Heart right ventricle (tissue), 16 donors: ENCODE measurements around the gene ACTR3C. TPM values are rescaled to one million over a fixed set of nuclear protein-coding genes. Genes with fewer than 3 reads are reported as not detected.
A peak's percentile ranks its signal among the peaks of the same experiment; 100 is the strongest.

Experiments used
- ATAC-seq, 8 donors: fragments of 200-7000 bp; cut with Tn5 transposase; one replicate each; pipeline ENCODE4 v1.9.1; 2020; ENCODE audit warnings: mild to moderate bottlenecking in 8 of 8, moderate library complexity in 8 of 8, moderate number of reproducible peaks in 1 of 8
- DNase-seq, 2 donors: peaks; one replicate each; pipeline ENCODE4 v3.0.0-alpha.2; 2020
- H3K27ac ChIP-seq, 10 donors: fragments of 200-600 bp; sonication (generic) in 2 of 10; one replicate each; pipeline versions ENCODE4 v1.5.0 to v1.8.0; 2020 to 2022; ENCODE audit warnings: mild to moderate bottlenecking in 3 of 10
- H3K27me3 ChIP-seq, 7 donors: fragments of 200-600 bp; one replicate each; pipeline ENCODE4 v1.8.0; 2021 to 2022; ENCODE audit warnings: mild to moderate bottlenecking in 2 of 7
- H3K36me3 ChIP-seq, 9 donors: fragments of 200-600 bp; sonication (generic) in 1 of 9; one replicate each; pipeline versions ENCODE4 v1.5.0 to v1.8.0; 2020 to 2022; ENCODE audit warnings: mild to moderate bottlenecking in 2 of 9
- H3K4me1 ChIP-seq, 9 donors: fragments of 200-600 bp; sonication (generic) in 1 of 9; one replicate each; pipeline versions ENCODE4 v1.5.0 to v1.8.0; 2020 to 2022; ENCODE audit warnings: mild to moderate bottlenecking in 4 of 9
- H3K4me3 ChIP-seq, 10 donors: fragments of 200-600 bp; sonication (generic) in 2 of 10; one replicate each; pipeline versions ENCODE4 v1.5.0 to v1.8.0; 2020 to 2022; ENCODE audit warnings: mild to moderate bottlenecking in 7 of 10, moderate library complexity in 2 of 10
- H3K9me3 ChIP-seq, 11 donors: fragments of 200-600 bp in 10 of 11; sonication (generic) in 2 of 11; one replicate each; pipeline versions ENCODE4 v1.5.0 to v1.8.0; 2013 to 2022; ENCODE audit warnings: mild to moderate bottlenecking in 2 of 11, control low read depth in 1 of 11, moderate library complexity in 1 of 11
- CTCF ChIP-seq, 9 donors: fragments of 200-600 bp; sonication (generic) in 2 of 9; IDR thresholded peaks; one replicate each; pipeline versions ENCODE4 v1.5.0 to v1.8.0; 2021 to 2022; ENCODE audit warnings: antibody characterized with exemption in 9 of 9, mild to moderate bottlenecking in 5 of 9, moderate library complexity in 1 of 9
- WGBS, 2 donors: extraction: QIAGEN DNeasy Blood & Tissue Kit; methylation state at CpG; one replicate each; pipeline ENCODE4 v1.1.7; 2013; ENCODE audit warnings: inconsistent platforms in 1 of 2; 5-methylcytosine and 5-hydroxymethylcytosine counted together
- intact Hi-C, 10 donors: fragments of 100-400 bp; cut with DNase I; formaldehyde crosslinking; loops; one replicate each; pipeline versions ENCODE4 v1.11.1 to v1.14.2; 2022
- polyA plus RNA-seq, 2 donors: library from polyadenylated mRNA; stranded (reverse); fragments of 200-250 nt; gene quantifications; one replicate each; pipeline ENCODE4 v1.2.3, GENCODE V29; 2013
- total RNA-seq, 10 donors: library from RNA; stranded (reverse); fragmentation: NEBNext Ultra II Directional in 3 of 10; extraction: Animal tissue kit (Norgen Biotek cat#: 25700) in 3 of 10; gene quantifications; one replicate each; pipeline versions ENCODE4 v1.2.1 to v1.2.4, GENCODE V29; 2021 to 2023
- donor health status: Arrhythmogenic right ventricular cardiomyopathy.
- donor health status: ischemic (EF 13 %, LVEDD 7.1; RV severe dilation, severe dysfunction).
- donor health status: healthy with polysubstance abuse.
- donor health status: DM: no; HTN: yes; CAD: no.
- donor health status: DM: no; HTN: no; CAD: no.
- donor health status: ischemic (EF 25% LVEDD 6.9; RV normal size, moderate dysfunction).
- donor health status: ischemic (EF 25% LVEDD 5.7; RV mildly dilated, moderate dysfunction).
- donor health status: healthy.
- donor health status: DM: yes; HTN: yes; CAD: no.
- donor health status: Ischemic cardiomyopathy.
- donor health status: ischemic (EF 35%, LVEDD 5.7; RV mildly dilated, moderate dysfunction).
- donor health status: nonischemic (EF 11% LVEDD 7.7; RV severe dilation, severe dysfunction).
- donor health status: DM: yes; HTN: yes; CAD: no.
- donor health status: PGD.
- donor health status: ischemic (EF 29% LVEDD 5.4; RV normal size, mild dysfunction).
- donor health status: nonischemic (EF 23%, LVEDD 6.1; RV moderate dilation, normal function).

ACTR3C gene
- total and polyA plus RNA-seq, 12 donors, result 2.6 to 7.0 (median 3.5) TPM

DNA sequence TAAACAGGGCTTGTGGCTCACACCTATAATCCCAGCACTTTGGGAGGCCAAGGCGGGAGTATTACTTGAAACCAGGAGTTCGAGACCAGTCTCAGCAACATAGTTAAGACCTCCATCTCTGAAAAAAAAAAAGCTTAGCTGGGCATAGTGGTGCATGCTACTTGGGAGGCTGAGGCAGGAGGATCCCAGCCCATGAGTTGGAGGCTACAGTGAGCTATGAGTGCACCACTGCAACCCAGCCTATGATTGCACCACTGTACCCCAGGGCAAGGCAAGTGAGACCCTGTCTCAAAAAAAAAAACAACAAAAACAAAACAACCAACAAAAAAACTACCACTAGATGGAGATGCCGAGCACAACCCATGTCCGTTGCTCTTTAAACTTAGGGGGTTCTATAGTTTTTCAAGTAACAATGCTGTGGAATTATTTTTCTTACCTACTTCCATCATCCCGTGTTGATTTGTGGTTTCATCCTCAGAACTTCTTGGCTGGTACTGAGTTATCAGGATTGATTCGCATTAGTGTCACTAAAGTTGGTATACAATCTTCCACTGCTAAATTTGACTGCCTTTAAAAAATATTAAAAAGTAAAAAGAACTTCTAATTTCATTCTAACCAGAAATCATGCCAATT, 33.0 kb upstream of the ACTR3C start:
- H3K27ac ChIP-seq, result no peak overlapping the region
- intact Hi-C loops, result loop anchor here in 8 of 10 donors (1.0 to 5.0 kb wide), 3 partner anchors 64 to 66 kb away; no protein-coding TSS in a partner anchor
- ATAC-seq, result peak in 1 of 8 donors; percentile 19

DNA sequence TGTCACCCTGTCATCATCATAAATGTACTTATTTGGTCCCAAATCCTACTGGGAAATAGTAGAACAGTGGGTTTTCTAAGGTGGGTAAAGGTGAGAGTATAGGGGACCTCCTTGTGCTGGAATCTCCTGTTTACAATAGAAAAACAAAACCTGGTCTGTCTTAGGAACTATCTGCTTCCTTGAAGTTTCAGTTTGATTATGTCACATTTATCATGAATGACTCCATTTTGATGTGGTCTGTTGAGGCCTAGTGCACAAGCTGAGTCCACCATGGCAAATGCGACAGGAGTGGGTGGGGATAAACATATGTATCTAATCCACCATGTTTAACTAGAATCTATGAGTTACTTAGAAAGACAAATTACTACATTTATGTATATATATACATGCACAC, 32.3 kb upstream of the ACTR3C start:
- Histone ChIP-seq H3K27ac (no peak overlapping the region), H3K4me3 (no peak overlapping the region), H3K27me3 (no peaks in the 10 kb centered on the region), H3K36me3 (no peaks in the 10 kb centered on the region), H3K9me3 (no peaks in the 10 kb centered on the region), H3K4me1 (peaks cover 0 to 14% (median 0%) of the 10 kb centered on the region in 9 donors)
- ATAC-seq (no peak), DNase-seq (no peak)
- TF ChIP-seq CTCF (IDR thresholded peaks at IDR 0.05), result no peak
- WGBS, 2 donors, result 74 to 90% methylated on average over 1 of the region's 1 CpG
- intact Hi-C loops, result loop anchor here in 8 of 10 donors (1.0 to 5.0 kb wide), 3 partner anchors 65 to 67 kb away; no protein-coding TSS in a partner anchor

More for the DNA sequence above, 33.0 kb upstream of the ACTR3C start:
- DNase-seq, result no peak
- Histone ChIP-seq H3K4me3 (no peak overlapping the region), H3K9me3 (no peaks in the 10 kb centered on the region), H3K27me3 (no peaks in the 10 kb centered on the region), H3K36me3 (no peaks in the 10 kb centered on the region), H3K4me1 (peaks cover 0 to 14% (median under 1%) of the 10 kb centered on the region in 9 donors)
- peak; percentile 39 to 79 (median 71) for TF ChIP-seq CTCF (IDR thresholded peaks at IDR 0.05)
- 31 to 34% methylated on average over 6 of the region's 6 CpGs for WGBS, 2 donors

DNA sequence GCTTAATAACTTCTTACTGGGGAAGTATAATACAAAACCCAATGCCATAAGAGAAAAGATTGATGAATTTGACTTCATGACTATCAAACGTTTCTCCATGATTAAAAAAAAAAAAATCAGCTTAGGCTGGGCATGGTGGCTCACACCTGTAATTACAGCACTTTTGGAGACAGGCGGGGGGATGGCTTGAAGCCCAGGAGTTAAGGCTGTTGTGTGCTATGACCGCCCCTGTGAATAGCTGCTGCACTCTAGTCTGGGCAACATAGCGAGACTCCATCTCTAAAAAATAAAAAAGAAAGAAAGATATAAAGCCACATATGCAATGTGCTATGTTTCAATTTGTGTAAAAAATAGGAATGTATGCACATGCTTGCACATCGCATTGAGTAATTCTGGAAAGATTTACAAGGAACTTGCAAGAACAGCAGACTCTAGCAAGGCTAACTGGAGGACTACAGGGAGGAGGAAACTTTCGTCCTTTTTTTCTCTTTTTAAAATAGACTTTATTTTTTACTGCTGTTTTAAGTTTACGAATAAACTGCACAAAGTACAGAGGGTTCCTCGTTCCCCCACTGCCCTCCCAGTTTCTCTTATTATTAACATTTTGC, 28.3 kb upstream of the ACTR3C start:
- 74 to 77% methylated on average over 8 of the region's 8 CpGs for WGBS, 2 donors
- intact Hi-C loops, result no loop called here
- H3K4me1 ChIP-seq, result peaks cover 0 to 3% (median 0%) of the 10 kb centered on the region in 9 donors
- H3K27me3 ChIP-seq, result peaks cover 0 to 15% (median 0%) of the 10 kb centered on the region in 7 donors
- ATAC-seq (no peak), DNase-seq (no peak)
- no peaks in the 10 kb centered on the region for H3K36me3 ChIP-seq
- no peak overlapping the region for H3K4me3 ChIP-seq
- H3K9me3 ChIP-seq, result no peaks in the 10 kb centered on the region
- no peak overlapping the region for H3K27ac ChIP-seq
- TF ChIP-seq CTCF (IDR thresholded peaks at IDR 0.05), result no peak

DNA sequence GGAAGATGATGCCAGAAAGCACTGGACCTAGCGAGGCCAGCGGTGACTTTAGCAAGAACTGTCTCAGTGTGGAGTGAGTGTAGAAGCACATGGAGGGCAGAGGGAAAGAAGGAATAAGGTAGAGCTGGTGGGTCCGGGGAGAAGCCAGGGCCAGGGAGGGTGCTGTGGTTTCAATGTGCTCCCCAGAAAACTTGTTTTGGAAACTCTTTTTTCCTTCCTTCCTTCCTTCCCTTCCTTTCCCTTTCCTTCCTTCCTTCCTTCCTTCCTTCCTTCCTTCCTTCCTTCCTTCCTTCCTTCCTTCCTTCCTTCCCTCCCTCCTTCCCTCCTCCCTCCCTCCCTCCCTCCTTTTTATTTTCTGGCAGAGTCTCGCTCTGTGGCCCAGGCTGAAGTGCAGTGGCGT, 23.6 kb upstream of the ACTR3C start:
- ATAC-seq (no peak), DNase-seq (no peak)
- WGBS, 2 donors, result 88 to 92% methylated on average over 5 of the region's 5 CpGs
- intact Hi-C loops, result no loop called here
- Histone ChIP-seq H3K9me3 (peaks cover 0 to 16% (median 9%) of the 10 kb centered on the region in 11 donors), H3K36me3 (no peaks in the 10 kb centered on the region), H3K4me3 (no peak overlapping the region), H3K27me3 (peaks cover 0 to 46% (median 10%) of the 10 kb centered on the region in 7 donors), H3K27ac (no peak overlapping the region), H3K4me1 (peaks cover 0 to 2% (median 0%) of the 10 kb centered on the region in 9 donors)
- no peak for TF ChIP-seq CTCF (IDR thresholded peaks at IDR 0.05)
